ENCODE measurements around the gene EIF4E1B.

Gene EIF4E1B

GRCh38 chr5:176606875-176607274 lies 23.6 kb upstream of the EIF4E1B start:
- DNase-seq = no peak

GRCh38 chr5:176608142-176608705 lies 22.3 kb upstream of the EIF4E1B start:
- DNase-seq = no peak

GRCh38 chr5:176608937-176609723 lies 21.3 kb upstream of the EIF4E1B start:
- DNase-seq = no peak

- no peak for DNase-seq
These were observed 20.6 kb upstream of the EIF4E1B start, which contains the start of gene GPRIN1 for GRCh38 chr5:176609724-176610434. TSS of gene GPRIN1 (minus strand) at chr5:176610156. CDS start at chr5:176599834, 10,322 bp downstream.

- no peak for DNase-seq
These were observed 20.1 kb upstream of the EIF4E1B start for GRCh38 chr5:176610435-176610773.

- no peak for DNase-seq
These were observed 19.0 kb upstream of the EIF4E1B start for GRCh38 chr5:176611435-176611834.

- no peak for DNase-seq
These were observed 18.5 kb upstream of the EIF4E1B start for GRCh38 chr5:176612008-176612407.

- no peak for DNase-seq
These were observed 17.6 kb upstream of the EIF4E1B start for GRCh38 chr5:176612855-176613254.

GRCh38 chr5:176614805-176615478 lies 15.5 kb upstream of the EIF4E1B start:
- DNase-seq = no peak

- DNase-seq = no peak
These were observed 14.0 kb upstream of the EIF4E1B start for GRCh38 chr5:176616511-176616910.

GRCh38 chr5:176618783-176619182 lies 11.7 kb upstream of the EIF4E1B start:
- no peak for DNase-seq

- DNase-seq = no peak
These were observed 11.3 kb upstream of the EIF4E1B start for GRCh38 chr5:176619203-176619568.

- no peak for DNase-seq
These were observed 10.7 kb upstream of the EIF4E1B start for GRCh38 chr5:176619569-176620332.

GRCh38 chr5:176620333-176620981 lies 10.0 kb upstream of the EIF4E1B start:
- DNase-seq = no peak

- DNase-seq = no peak
These were observed 8.8 kb upstream of the EIF4E1B start for GRCh38 chr5:176621661-176622079.

GRCh38 chr5:176624142-176624541 lies 6.3 kb upstream of the EIF4E1B start:
- no peak for DNase-seq

GRCh38 chr5:176624938-176625337 lies 5.5 kb upstream of the EIF4E1B start:
- no peak for DNase-seq

GRCh38 chr5:176625512-176625911 lies 5.0 kb upstream of the EIF4E1B start:
- no peak for DNase-seq

- DNase-seq = no peak
These were observed 4.3 kb upstream of the EIF4E1B start for GRCh38 chr5:176625966-176626875.

- DNase-seq = no peak
These were observed 3.6 kb upstream of the EIF4E1B start for GRCh38 chr5:176626876-176627236.

GRCh38 chr5:176627582-176627981 lies 2.9 kb upstream of the EIF4E1B start:
- DNase-seq = no peak

Data from NCI-H1436 treated with DMSO at 0.1 percent for 48 hours (cell line).